IgD-negative memory B cell (primary cell): ENCODE measurements around the gene CYP2E1. TPM values are rescaled to one million over a fixed set of nuclear protein-coding genes. Genes with fewer than 3 reads are reported as not detected.
"Not testable (repeated sequence)": the region's sequence is repeated elsewhere in the genome, so short reads cannot be mapped to it uniquely, and the experiment has no call there.

Experiments used
- H3K27ac Mint-ChIP-seq, 3 donors: one replicate each; pipeline ENCODE4 v1.8.0; 2020 to 2022; ENCODE audit warnings: mild to moderate bottlenecking in 3 of 3, mixed read lengths in 3 of 3, moderate library complexity in 1 of 3
- H3K27me3 Mint-ChIP-seq: one replicate; pipeline ENCODE4 v1.8.0; 2021; ENCODE audit warnings: mixed read lengths
- H3K36me3 Mint-ChIP-seq: one replicate; pipeline ENCODE4 v1.8.0; 2020; ENCODE audit warnings: mild to moderate bottlenecking, mixed read lengths
- H3K4me1 Mint-ChIP-seq, 3 donors: one replicate each; pipeline ENCODE4 v1.8.0; 2020 to 2022; ENCODE audit warnings: mixed read lengths in 3 of 3, mild to moderate bottlenecking in 1 of 3
- H3K4me3 Mint-ChIP-seq, 4 donors: one replicate each; pipeline ENCODE4 v1.8.0; 2020 to 2022; ENCODE audit warnings: mild to moderate bottlenecking in 4 of 4, mixed read lengths in 4 of 4, moderate library complexity in 3 of 4
- H3K9me3 Mint-ChIP-seq, 3 donors: one replicate each; pipeline ENCODE4 v1.8.0; 2020 to 2021; ENCODE audit warnings: mixed read lengths in 3 of 3, mild to moderate bottlenecking in 1 of 3
- polyA plus RNA-seq: library from polyadenylated mRNA; unstranded; fragments of 300-500 nt; fragmentation: Illumina TruSeq; gene quantifications from one replicate; pipeline ENCODE4 v1.2.3, GENCODE V29; 2021

CYP2E1 gene
- polyA plus RNA-seq, 1 donor from 2014 or later: not detected

DNA sequence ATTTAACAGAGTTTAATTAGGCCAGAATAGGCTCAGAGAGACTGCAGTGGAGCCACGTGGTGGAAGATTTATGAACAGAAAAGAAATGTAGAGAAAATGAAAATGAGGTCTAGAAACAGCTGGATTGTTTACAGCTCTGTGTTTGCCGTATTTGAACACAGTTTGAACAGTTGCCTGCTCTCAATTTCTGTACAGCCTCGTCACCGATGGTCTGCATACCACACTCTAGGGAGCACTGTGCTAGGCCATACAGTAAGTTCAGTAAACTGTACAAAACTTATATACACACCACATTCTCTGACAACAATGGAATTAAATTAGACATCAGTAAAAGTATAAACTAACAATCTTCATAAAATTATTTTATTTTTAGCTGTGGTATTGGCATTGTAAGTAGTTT, 11.1 kb upstream of the CYP2E1 start:
- H3K4me3 Mint-ChIP-seq: no peak overlapping the region
- no peak overlapping the region for H3K27ac Mint-ChIP-seq
- peaks cover 11% of the 10 kb centered on the region for H3K27me3 Mint-ChIP-seq
- peaks cover 0 to 5% (median 0%) of the 10 kb centered on the region in 3 donors for H3K9me3 Mint-ChIP-seq
- H3K36me3 Mint-ChIP-seq: peaks cover 2% of the 10 kb centered on the region
- H3K4me1 Mint-ChIP-seq: peaks cover 3 to 5% (median 4%) of the 10 kb centered on the region in 3 donors

DNA sequence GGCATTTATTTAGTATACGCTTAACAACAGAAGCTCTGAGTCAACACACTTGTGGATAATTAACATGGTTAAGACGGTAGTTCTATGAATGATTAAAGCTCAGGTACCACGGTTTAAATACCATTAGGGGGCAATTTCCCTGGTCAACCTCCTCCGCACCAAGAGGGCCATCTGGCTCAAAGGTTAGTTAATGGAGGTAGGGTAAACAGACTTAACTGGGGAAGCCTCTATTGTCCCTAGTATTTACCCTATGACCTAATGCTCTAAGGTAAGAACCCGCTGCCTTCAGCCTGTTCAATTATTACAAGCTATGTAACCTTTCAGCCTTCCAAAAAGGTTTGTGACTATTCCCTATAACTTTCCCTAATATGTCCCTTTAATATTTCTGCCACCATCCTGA, 8.6 kb upstream of the CYP2E1 start:
- not testable (repeated sequence) for H3K4me1 Mint-ChIP-seq, H3K36me3 Mint-ChIP-seq, H3K27ac Mint-ChIP-seq, H3K27me3 Mint-ChIP-seq, H3K4me3 Mint-ChIP-seq
- peaks cover 2 to 16% (median 5%) of the 10 kb centered on the region in 3 donors for H3K9me3 Mint-ChIP-seq

DNA sequence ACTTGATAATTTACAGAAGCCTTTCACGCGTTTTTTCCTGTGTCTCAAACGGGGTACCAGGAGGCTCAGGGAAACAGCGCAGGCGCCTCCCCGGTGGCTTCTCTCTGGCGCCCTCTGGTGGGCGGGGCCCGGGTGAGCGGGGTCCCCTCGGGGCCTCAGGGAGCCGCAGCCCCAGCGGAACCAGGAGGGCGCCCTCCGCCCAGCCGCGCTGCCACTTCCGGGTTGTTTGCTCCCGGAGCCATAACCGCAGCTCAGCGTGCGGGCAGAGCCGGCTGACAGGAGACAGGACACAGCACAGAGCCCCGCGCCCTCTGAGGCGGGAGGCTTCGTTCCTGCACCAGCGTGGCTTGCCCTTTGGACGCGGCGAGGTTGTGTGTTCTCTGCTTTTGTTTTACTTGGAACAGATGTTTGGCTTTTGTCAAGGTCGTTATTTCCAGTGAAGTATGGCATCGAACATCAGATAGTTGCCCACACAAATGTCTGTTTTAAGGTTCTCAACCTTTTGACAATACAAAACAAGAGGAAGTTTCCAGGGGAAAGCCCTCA, 6.9 kb upstream of the CYP2E1 start:
- H3K9me3 Mint-ChIP-seq: peaks cover 4 to 18% (median 8%) of the 10 kb centered on the region in 3 donors
- H3K4me1 Mint-ChIP-seq: peaks cover 3 to 5% (median 4%) of the 10 kb centered on the region in 3 donors
- no peak overlapping the region for H3K27ac Mint-ChIP-seq
- H3K27me3 Mint-ChIP-seq: peaks cover 2% of the 10 kb centered on the region
- peak overlapping the region; percentile 17 to 87 (median 69) for H3K4me3 Mint-ChIP-seq
- peaks cover 2% of the 10 kb centered on the region for H3K36me3 Mint-ChIP-seq

DNA sequence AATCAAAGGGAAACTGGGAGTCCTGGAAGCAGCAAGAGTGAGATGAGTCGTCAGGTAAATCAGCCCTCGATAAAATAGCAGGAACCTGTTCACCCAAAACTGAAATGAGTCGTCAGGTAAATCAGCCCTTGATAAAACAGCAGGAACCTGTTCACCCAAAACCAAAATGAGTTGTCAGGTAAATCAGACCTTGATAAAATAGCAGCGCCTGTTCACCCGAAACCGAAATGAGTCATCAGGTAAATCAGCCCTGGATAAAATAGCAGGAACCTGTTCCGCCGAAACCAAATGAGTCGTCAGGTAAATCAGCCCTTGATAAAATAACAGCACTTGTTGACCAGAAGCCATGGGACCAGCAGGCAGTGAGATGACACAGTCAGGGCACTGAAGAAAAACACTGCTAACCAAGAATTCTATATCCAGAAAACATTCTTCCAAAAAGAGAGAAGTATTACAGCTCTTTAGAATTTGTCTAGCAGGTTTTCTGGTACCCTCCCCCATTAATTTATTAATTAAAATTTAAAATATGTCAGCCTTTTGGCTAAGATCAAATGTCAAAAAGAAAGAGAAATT, 3.4 kb upstream of the CYP2E1 start:
- Mint-ChIP-seq H3K27me3 (peaks cover 23% of the 10 kb centered on the region), H3K9me3 (peaks cover 4 to 13% (median 8%) of the 10 kb centered on the region in 3 donors), H3K4me3 (no peak overlapping the region), H3K4me1 (peaks cover 3 to 4% (median 3%) of the 10 kb centered on the region in 3 donors), H3K27ac (no peak overlapping the region), H3K36me3 (no peaks in the 10 kb centered on the region)

- H3K9me3 Mint-ChIP-seq: peaks cover 4 to 13% (median 8%) of the 10 kb centered on the region in 3 donors
- H3K4me3 Mint-ChIP-seq: peak overlapping the region in 1 of 4 donors; percentile 17
- H3K4me1 Mint-ChIP-seq: peaks cover 0 to 15% (median 10%) of the 10 kb centered on the region in 3 donors
- H3K36me3 Mint-ChIP-seq: no peaks in the 10 kb centered on the region
- H3K27me3 Mint-ChIP-seq: peaks cover 41% of the 10 kb centered on the region
- no peak overlapping the region for H3K27ac Mint-ChIP-seq
These were observed 1.7 kb upstream of the CYP2E1 start for GRCh38 chr10:133525444-133525843.

- peaks cover 56% of the 10 kb centered on the region for H3K27me3 Mint-ChIP-seq
These were observed 658 bp downstream of the CYP2E1 start for GRCh38 chr10:133527771-133528271.

DNA sequence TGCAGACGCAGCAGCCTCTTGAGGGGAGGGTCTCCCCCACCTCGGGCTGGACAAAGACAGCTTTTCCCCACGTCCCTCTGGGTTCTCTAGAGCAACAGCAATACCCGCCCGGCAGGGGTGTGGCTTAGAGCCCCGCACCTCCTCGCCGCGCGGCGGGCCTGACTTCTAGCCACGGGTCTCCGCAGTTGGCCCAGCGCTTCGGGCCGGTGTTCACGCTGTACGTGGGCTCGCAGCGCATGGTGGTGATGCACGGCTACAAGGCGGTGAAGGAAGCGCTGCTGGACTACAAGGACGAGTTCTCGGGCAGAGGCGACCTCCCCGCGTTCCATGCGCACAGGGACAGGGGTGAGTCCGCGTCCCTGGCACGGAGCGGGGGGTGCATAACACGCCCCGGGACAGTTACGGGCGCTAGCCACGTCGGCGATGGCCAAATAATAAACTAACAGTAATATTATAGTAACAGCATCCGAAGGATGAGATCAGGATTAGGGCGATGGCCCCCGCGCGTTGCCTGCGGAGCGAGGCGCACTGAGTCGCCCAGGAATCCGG, 1.2 kb downstream of the CYP2E1 start:
- H3K9me3 Mint-ChIP-seq: peaks cover 2 to 7% (median 4%) of the 10 kb centered on the region in 3 donors
- H3K27ac Mint-ChIP-seq: no peak overlapping the region
- no peaks in the 10 kb centered on the region for H3K36me3 Mint-ChIP-seq
- peak overlapping the region in 1 of 4 donors; percentile 23 for H3K4me3 Mint-ChIP-seq
- peaks cover 0 to 15% (median 10%) of the 10 kb centered on the region in 3 donors for H3K4me1 Mint-ChIP-seq
- peaks cover 56% of the 10 kb centered on the region for H3K27me3 Mint-ChIP-seq

More at GRCh38 chr10:133527771-133528271, 658 bp downstream of the CYP2E1 start:
- Mint-ChIP-seq H3K27ac (no peak overlapping the region), H3K4me3 (no peak overlapping the region), H3K36me3 (no peaks in the 10 kb centered on the region), H3K4me1 (peaks cover 0 to 15% (median 10%) of the 10 kb centered on the region in 3 donors), H3K9me3 (peaks cover 4 to 10% (median 8%) of the 10 kb centered on the region in 3 donors)

GRCh38 chr10:133528845-133529575, 1.8 kb downstream of the CYP2E1 start:
- Mint-ChIP-seq H3K9me3 (peaks cover 0 to 3% (median 0%) of the 10 kb centered on the region in 3 donors), H3K4me1 (peaks cover 0 to 15% (median 10%) of the 10 kb centered on the region in 3 donors), H3K36me3 (no peaks in the 10 kb centered on the region), H3K4me3 (peak overlapping the region in 3 of 4 donors; percentile 28 to 85 (median 80)), H3K27me3 (peaks cover 56% of the 10 kb centered on the region), H3K27ac (no peak overlapping the region)

GRCh38 chr10:133529576-133529946, 2.4 kb downstream of the CYP2E1 start:
- H3K9me3 Mint-ChIP-seq: peaks cover 0 to 4% (median 0%) of the 10 kb centered on the region in 3 donors
- peaks cover 0 to 15% (median 10%) of the 10 kb centered on the region in 3 donors for H3K4me1 Mint-ChIP-seq
- H3K27ac Mint-ChIP-seq: no peak overlapping the region
- no peaks in the 10 kb centered on the region for H3K36me3 Mint-ChIP-seq
- H3K27me3 Mint-ChIP-seq: peaks cover 56% of the 10 kb centered on the region
- H3K4me3 Mint-ChIP-seq: peak overlapping the region in 2 of 4 donors; percentile 43 to 80

DNA sequence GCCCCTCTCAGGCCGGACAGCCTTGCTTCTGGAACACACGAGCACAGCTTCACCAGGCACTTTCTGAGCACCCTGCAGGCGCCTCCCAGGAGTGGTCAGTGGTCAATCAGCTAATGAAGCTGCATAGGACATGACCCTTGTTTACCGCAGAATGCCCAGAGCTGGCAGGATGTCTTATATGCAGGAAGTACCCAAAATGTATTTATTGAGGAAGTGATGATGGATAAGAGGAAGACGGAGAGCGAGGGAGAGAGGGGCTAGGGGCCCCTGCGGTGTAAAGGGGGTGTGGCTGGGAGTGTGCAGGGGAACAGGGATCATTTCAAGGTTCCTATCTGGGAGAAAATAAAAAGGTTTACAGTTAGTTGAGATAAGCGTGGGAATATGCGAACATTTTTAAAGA, 3.3 kb downstream of the CYP2E1 start:
- Mint-ChIP-seq H3K4me1 (peaks cover 0 to 15% (median 10%) of the 10 kb centered on the region in 3 donors), H3K4me3 (peak overlapping the region in 1 of 4 donors; percentile 79), H3K27me3 (peaks cover 57% of the 10 kb centered on the region), H3K36me3 (no peaks in the 10 kb centered on the region), H3K9me3 (peaks cover 0 to 4% (median 0%) of the 10 kb centered on the region in 3 donors), H3K27ac (no peak overlapping the region)

DNA sequence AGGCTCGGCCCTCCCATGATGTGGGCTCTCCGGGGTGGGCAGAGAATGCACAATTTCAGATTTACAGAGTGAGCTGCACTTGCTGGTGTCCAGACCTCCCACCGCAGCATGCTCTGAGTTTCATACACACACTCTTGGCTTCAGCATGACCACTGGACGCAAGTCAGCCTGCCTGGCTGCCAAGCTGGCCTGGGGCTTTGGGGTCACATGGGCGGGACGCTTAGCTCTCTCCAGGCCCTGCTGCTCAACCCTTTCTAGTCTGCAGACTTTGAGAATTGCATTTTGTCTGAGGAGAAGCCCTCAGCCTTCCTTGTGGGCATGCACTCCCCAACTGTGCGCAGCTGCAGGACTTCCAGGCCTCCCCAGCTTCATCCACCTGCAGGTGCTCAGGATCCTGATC, 5.7 kb downstream of the CYP2E1 start:
- Mint-ChIP-seq H3K27ac (no peak overlapping the region), H3K9me3 (peaks cover 0 to 4% (median 0%) of the 10 kb centered on the region in 3 donors), H3K36me3 (no peaks in the 10 kb centered on the region), H3K27me3 (peaks cover 44% of the 10 kb centered on the region), H3K4me3 (no peak overlapping the region), H3K4me1 (peaks cover 0 to 15% (median 10%) of the 10 kb centered on the region in 3 donors)

DNA sequence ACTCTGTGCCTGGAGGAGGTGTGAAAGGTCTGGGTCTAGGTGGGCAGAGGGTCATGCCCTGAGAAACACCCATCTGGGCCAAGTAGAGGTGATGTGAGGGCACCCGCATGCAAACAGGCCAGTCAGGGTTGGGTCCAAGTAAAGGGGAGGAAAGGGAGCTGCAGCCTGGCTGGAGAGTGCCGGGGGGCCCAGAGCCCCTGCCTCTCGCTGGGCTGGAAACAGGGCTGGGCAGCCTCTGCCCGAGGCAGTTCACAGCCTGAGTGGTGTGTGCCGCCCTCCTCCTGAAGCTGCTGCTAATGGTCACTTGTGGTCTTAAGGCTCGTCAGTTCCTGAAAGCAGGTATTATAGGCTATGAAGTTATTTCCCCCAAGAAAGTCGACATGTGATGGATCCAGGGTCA, 7.3 kb downstream of the CYP2E1 start:
- Mint-ChIP-seq H3K27ac (no peak overlapping the region), H3K9me3 (peaks cover 0 to 4% (median 2%) of the 10 kb centered on the region in 3 donors), H3K4me1 (peaks cover 0 to 10% (median 6%) of the 10 kb centered on the region in 3 donors), H3K36me3 (no peaks in the 10 kb centered on the region), H3K4me3 (no peak overlapping the region), H3K27me3 (peaks cover 33% of the 10 kb centered on the region)

- Mint-ChIP-seq H3K36me3 (no peaks in the 10 kb centered on the region), H3K9me3 (peaks cover 0 to 4% (median 2%) of the 10 kb centered on the region in 3 donors), H3K27ac (peak overlapping the region in 1 of 3 donors; percentile 14), H3K4me1 (peaks cover 0 to 6% (median 5%) of the 10 kb centered on the region in 3 donors), H3K27me3 (peaks cover 15% of the 10 kb centered on the region), H3K4me3 (no peak overlapping the region)
These were observed 9.0 kb downstream of the CYP2E1 start for GRCh38 chr10:133536198-133536597.

DNA sequence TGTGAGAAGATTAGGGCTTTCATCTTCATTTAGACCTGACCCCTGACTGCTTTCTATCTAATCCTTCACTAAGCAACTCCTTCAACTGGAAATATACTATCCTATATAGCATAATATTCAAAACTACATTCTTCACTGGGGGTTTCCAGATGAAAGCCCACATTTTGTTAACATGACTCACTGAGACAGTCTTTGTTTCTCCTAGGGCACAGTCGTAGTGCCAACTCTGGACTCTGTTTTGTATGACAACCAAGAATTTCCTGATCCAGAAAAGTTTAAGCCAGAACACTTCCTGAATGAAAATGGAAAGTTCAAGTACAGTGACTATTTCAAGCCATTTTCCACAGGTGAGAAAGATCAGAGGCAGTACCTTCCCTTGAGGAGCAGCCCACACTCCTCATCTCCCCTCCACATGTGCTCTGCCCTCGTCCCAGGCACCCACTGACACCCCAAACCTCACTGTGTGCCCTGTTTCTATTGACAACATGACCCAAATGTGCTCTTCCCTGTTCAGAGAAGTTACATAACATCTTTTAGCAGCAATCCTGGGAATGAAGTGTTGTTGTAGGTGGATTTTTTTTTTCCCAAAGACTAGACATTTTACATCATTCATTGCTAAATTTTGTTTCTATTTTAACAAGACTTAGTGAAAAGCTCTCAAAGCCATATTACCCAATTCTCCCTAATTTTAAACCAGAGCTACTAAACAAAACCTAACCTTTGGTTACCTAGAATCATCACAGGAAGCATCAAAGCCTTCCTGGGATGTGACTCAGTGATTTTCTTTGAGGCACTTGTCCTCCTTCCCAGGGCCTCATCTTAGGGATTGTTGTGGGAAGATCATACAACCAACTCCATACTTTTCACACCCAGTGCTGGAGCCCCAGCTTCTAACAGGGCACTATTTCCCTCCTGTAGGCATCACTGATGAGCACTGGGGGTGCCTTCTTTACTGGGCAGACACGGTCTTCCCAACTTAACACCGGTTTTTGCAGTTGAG, 10.7 kb downstream of the CYP2E1 start:
- H3K4me1 Mint-ChIP-seq: peaks cover 0 to 6% (median 5%) of the 10 kb centered on the region in 3 donors
- H3K27ac Mint-ChIP-seq: peak overlapping the region in 1 of 3 donors; percentile 37
- H3K9me3 Mint-ChIP-seq: peaks cover 0 to 4% (median 2%) of the 10 kb centered on the region in 3 donors
- peaks cover 8% of the 10 kb centered on the region for H3K27me3 Mint-ChIP-seq
- H3K36me3 Mint-ChIP-seq: no peaks in the 10 kb centered on the region
- no peak overlapping the region for H3K4me3 Mint-ChIP-seq
